GM18502 (cell line): ENCODE measurements around the gene HCFC1R1.
"Not testable (repeated sequence)": the region's sequence is repeated elsewhere in the genome, so short reads cannot be mapped to it uniquely, and the experiment has no call there.

Source experiments
- ATAC-seq: cut with Tn5 transposase; IDR thresholded peaks from one replicate; pipeline ENCODE4 v1.9.1; 2021; ENCODE audit warnings: mild to moderate bottlenecking; ENCODE audit not compliant: unreplicated experiment, poor library complexity

Gene HCFC1R1

DNA sequence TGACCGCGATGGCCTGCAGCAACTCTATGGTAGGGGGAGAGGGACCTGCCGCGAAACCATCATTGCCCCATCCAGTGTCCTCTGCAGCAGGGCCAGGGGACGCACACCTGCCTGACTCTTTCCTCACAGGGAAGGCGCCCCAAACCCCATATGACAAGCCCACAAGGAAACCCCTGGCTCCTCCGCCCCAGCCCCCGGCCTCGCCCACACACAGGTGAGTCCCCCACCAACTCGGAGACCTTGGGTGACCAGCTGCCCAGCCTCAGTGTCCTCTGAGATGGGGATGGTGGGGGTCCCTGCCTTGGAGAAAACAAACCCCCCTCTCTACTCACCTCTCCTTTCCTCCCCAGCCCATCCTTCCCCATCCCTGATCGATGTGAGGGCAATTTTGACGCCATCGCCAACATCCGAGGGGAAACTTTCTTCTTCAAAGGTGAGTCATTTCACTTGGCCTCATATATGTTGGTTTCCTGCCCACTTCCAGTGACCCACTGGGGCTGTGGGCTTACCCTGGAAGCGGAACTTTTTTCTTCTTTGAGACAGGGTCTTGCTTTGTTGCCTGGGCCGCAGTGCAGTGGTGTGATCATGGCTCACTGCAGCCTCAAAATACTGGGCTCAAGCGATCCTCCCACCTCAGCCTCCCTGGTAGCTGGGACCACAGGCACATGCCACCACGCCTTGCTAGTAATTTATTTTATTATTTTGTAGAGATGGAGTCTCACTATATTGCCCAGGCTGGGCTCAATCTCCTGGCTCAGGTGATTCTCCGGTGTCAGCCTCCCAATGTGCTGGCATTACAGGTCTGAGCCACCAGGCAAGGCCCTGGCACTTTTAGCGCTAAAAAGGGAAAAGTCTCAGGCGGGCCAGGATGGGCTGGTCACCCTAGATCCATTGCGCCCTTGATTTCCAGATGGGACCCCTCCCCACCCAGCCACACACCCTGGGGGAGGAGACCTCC is 33.7 kb upstream of the HCFC1R1 start:
- ATAC-seq, result no peak

DNA sequence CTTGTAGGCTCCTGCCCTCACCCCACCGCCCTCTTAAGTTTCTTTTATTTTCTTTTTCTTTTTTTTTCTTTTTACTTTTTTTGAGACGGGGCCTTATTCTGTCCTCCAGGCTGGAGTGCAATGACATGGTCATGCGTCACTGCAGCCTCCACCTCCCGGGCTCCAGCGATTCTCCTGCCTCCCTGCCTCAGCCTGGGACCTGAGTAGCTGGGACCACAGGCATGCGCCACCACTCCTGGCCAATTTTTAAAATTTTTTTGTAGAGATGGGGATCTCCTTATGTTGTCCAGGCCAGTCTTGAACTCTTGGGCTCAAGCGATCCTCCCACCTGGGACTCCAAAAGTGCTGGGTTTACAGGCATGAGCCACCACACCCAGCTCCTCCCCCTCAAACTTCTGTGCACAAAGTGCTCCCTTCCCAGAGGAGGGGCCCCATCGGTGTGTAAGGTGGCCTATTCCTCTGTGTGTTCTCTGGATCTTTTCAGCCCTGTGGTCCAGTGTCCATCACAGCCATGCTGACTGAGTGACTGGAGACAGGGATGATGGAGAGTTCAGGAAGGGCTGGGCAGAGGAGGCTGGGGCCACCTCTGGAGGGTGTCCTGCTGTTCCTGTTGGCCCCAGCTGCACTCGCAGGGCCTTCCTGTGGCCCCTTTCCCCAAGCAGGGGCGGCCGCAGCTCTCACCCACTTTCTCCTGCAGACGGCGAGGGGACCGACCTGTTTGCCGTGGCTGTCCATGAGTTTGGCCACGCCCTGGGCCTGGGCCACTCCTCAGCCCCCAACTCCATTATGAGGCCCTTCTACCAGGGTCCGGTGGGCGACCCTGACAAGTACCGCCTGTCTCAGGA is 32.8 kb upstream of the HCFC1R1 start:
- ATAC-seq, result no peak

DNA sequence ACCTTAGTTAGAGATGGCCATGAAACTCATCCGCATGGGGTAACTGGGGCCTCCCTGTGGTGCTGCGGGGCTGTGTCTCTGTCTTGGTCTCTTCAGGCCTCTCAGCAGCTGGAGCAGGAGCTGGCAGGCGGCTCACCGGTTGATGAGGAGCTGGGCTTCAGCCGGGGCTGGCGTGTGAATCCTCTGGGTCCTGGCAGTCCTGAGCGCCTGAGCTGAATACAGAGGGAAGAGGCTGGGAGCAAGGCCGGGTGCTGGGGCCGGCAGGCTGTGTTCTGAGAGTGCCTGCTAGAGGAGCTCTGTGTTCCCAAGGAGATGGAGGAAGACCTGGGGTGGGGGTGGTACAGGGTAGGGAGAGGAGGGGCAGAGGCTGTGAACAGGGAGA is 32.0 kb upstream of the HCFC1R1 start:
- ATAC-seq, result not testable (repeated sequence)

DNA sequence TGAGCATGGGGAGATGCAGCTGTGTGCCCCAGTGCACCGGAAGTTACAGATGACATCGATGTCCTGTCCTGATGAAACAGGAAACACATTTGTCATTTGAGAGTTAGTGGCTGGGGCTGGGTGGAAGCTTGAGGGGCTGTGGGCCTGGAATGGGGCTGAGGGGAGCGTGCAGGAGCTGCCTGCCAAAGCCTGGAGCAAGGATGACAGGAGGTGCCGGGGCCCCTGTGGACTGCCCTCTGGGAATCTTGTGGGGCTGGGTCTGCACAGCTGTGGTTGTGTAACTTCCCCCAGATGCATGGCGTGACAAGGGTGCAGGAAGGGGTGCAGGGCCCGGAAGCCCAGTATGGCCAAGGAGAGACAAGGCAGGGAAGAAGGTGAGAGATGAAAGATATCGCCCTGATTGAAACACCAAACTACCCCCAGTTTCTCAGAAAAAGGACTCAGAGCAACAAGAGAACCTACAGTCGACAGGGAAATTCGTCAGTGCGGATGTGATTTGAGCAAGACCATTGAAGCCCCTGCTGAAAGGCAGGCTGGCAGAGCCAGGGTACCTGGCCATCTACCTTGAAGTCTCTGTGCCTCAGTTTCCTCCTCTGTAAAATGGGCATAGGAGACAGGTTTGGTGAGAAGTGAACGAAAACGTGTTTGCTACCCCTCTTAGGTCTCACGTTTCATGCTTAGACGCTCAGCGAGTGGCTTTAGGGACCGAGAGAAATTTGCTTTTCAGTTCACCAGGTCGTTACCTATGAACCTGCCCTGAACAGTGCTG is 31.4 kb upstream of the HCFC1R1 start:
- no peak for ATAC-seq

DNA sequence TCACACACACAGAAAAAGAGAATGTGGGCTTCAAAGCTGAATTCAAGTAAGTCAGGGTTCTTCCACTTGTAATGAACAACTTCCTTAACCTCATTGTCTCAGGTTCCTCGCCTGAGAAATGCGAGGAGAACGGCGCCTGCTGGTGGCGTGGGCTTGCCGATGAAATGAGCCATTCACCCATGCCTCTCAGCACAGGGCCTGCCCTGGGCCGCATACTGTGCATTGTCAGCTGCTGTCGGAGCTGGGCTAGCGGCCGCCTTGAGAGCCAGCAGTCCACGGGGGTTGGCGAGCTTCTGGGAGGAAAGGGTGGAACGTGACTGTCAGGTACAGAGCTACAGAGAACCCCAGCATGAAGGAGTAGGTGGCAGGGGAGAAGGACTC is 29.6 kb upstream of the HCFC1R1 start:
- not testable (repeated sequence) for ATAC-seq

DNA sequence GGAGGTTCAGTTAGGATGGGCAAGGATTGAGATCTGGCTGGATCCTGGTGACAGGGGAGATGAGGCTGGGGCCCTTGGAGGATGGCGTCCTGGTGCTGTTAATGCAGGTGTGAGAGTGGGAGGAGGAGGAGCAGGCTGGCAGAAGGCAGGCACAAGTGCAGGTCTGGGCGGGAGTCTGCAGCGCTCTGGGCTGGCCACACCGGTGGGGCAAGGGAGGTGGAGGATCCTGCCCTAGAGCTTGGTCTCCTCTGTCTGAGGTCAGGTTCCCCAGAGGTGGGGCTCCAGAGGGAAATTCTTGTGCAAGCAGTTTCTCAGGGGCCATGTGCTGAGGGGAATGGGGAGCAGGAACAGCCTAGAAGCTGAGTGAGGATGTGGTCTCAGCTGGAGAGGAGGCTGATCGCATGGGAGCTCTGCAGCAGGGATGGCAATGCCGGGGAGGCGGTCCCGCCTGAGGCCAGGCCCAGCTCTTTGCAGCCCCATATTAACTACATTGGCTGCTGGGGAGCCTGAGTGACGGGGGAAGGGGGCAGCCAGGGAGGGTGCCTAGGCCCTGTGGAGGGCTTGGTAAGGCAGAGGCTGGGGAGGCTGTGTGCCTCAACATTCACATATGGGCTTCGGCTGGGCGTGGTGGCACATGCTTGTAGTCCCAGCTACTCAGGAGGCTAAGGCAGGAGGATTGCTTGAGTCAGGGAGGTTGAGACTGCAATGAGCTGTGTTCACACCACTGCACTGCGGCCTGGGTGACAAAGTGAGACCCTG is 29.0 kb upstream of the HCFC1R1 start:
- ATAC-seq, result not testable (repeated sequence)

DNA sequence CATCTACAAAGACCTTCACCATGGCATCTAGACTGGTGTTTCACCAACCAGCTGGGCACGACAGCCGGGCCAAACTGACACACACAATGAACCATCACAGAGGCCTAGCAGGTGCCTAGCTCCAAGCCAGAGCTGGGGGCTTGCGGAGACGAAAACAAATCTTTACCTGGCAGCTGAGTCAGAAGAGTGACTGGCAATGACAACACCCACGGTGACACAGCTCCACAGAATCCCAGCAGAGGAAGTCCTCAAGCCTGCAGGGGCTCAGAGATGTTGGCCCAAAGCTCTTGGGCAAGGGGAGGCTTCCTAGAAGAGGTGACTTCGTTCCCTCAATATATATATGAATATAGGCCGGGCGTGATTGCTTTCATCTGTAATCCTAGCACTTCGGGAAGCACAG is 27.8 kb upstream of the HCFC1R1 start:
- no peak for ATAC-seq

DNA sequence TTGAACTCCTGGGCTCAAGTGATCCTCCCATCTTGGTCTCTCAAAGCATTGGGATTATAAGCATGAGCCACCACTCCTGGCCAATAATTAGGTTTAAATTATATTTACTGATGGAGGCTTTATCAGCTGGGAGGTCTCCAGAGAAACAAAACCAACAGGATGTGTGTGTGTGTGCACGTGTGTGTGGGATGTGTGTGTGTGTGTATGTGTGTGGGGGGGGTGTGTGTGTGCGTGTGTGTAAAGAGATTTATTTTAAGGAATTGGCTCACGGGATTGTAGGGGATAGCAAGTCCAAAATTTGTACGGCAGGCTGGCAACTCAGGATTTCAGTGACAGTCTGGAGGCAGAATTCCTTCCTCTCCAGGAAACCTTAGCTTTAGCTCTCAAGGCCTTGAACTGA is 27.3 kb upstream of the HCFC1R1 start:
- ATAC-seq, result no peak

DNA sequence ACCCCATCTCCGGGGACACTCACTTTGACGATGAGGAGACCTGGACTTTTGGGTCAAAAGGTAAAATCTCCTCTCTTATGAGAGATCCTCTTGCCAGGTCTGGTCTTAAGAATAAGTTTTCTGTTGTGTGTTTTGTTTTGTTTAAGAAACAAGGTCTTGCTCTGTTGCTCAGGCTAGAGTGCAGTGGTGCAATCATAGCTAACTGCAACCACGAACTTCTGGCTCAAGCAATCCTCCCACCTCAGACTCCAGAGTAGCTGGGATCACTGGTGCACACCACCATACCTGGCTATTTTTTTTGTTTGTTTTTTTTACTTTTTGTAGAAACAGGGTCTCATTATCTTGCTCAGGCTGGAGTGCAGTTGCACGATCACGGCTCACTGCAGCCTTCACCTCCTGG is 26.7 kb upstream of the HCFC1R1 start:
- ATAC-seq, result no peak

DNA sequence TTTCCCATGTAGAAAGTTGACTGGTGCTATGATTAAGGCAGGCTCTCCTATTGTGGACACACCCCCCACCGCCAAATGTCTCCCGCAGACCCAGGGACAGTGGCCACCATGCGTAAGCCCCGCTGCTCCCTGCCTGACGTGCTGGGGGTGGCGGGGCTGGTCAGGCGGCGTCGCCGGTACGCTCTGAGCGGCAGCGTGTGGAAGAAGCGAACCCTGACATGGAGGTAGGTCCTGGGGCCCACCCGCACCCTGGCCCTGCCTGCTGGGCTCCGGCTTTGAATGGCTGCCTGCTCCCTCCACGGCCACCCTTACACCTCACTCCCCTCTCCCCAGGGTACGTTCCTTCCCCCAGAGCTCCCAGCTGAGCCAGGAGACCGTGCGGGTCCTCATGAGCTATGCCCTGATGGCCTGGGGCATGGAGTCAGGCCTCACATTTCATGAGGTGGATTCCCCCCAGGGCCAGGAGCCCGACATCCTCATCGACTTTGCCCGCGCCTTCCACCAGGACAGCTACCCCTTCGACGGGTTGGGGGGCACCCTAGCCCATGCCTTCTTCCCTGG is 26.3 kb upstream of the HCFC1R1 start:
- no peak for ATAC-seq

DNA sequence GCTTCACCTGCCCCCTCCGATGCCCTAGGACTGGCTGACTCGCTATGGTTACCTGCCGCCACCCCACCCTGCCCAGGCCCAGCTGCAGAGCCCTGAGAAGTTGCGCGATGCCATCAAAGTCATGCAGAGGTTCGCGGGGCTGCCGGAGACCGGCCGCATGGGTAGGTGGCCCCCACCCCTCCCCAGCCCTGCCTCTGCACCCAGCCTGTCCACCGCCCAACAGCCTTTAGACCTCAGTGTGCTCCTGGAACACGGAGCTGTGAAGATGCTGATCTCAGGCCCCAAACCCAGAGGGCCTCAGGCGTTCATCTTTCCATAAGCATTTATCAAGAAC is 23.6 kb upstream of the HCFC1R1 start:
- ATAC-seq, result no peak

DNA sequence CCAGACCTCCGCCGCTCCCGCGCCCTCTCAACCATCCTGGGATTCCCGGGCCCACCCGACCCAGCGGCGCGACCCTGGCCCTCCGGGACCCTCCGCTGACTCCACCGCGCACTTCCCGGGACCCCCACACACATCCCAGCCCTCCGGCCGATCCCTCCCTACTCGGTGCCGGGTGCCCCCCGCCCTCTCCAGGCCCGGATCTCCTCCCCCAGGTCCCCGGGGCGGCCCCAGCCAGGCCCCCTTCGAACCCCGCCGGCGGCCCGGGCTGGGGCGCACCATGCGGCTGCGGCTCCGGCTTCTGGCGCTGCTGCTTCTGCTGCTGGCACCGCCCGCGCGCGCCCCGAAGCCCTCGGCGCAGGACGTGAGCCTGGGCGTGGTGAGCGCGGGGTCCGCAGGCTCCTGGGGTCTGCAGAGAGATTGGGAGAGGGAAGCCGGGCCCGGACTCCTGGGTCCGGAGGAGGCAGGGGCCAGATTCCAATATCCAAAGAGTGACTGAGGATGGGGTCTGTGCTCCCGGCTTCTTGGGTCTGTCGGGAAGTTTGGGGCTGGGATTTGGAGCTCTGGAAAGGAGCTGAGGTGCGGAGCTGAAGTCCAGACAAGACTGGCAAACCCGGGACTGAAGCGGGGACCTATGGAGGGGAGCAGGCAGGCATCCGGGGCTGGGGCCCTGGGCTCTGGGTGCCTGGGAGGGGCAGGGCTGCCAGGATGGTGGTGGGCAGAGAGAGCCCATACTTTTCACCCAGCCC is 23.1 kb upstream of the HCFC1R1 start:
- no peak for ATAC-seq

DNA sequence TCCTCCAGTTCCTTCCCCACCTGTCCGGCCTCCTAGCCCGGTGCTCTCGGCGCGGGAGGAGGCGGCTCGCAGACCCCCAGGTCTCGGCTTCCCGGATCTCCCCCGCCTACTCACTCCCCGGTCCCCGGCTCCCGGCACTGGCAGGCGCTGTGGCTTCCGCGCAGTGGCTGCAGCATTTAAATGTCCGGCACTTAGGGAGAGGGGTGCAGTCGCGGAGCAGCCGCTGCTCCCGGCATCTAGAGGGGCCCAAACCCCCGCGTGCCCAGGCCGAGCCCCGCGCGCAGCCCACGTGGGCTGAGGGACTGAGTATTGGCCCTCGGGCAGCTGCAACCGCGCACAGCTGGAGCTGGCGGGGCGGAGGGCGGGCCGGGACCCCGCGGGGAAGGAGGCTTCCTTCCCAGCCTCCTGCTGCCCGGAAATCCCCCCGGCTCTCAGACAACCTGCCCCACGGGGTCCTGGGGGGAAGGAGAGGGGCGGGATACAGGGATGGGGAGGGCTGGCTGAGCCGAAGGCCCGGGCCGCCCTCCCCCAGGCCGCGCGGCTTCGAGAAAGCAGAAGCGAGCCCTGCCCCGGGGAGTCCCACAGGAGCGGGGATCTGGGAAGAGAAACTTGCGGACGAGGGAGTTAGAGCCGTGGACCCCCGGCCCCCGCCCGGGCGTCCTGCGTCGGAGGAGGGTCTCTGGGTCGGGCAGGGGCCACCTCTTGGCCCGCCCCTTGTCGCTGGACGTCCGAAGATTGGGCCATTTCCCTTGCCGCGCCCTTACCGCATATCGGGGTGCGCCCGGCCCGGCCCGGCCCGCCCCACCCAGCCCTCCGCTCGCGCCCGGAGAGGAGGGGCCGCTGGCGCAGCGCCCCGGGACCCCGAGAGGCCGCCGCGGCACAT is 22.3 kb upstream of the HCFC1R1 start, which contains the start of gene MMP25:
Gene MMP25, plus strand, starts transcription at position 804 of the 883 bp plus-strand sequence. CDS start 357 bp downstream, outside the sequence.
- no peak for ATAC-seq

DNA sequence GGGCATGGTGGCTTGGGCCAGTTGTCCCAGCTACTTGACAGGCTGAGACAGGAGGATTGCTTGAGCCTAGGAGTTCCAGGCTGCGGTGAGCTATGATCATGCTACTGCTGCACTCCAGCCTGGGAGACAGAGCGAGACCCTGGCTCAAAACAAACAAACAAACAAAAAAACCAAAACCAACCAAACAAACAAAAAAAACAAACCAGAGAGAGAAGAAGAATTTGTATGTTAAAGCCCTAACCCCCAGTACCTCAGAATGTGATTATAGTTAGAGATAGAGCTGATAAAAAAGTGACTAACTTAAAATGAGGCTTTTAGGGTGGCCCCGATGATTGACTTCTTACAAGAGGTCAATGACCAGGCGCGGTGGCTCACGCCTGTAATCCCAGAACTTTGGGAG is 21.0 kb upstream of the HCFC1R1 start:
- ATAC-seq, result no peak

DNA sequence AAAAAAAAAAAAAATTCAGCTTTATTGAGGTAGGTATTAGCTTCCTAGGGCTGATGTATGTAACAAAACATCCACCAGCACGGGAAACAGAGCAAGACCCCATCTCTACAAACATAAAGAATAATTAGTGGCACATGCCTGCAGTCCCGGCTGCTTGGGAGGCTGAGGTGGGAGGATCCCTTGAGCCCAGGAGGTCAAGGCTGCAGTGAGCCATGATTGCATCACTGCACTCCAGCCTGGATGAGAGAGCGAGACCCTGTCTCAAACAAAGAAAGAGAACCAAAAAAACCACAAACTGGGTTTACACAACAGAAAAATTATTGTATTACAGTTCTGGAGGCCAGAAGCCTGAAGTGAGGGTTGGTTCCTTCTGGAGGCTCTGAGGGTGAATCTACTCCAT is 18.6 kb upstream of the HCFC1R1 start:
- ATAC-seq, result no peak

DNA sequence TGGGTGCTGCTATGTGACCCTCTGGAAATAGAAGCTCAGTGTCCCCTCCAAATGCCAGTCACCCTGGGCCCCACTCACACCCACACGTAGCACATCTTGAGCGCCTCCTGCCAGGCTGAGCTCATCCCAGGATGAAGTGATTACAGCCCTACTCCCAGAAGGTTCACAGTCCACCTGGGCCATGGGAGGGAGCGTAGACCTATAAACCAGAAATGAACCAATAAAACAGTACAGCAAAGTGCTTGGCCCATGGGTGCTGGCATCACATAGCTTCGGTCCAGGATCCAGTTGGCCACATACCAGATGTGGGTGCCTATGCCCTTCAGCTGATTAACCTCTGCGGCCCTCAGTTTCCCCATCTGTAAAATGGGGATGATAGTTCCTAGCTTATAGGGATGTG is 15.2 kb upstream of the HCFC1R1 start:
- no peak for ATAC-seq

DNA sequence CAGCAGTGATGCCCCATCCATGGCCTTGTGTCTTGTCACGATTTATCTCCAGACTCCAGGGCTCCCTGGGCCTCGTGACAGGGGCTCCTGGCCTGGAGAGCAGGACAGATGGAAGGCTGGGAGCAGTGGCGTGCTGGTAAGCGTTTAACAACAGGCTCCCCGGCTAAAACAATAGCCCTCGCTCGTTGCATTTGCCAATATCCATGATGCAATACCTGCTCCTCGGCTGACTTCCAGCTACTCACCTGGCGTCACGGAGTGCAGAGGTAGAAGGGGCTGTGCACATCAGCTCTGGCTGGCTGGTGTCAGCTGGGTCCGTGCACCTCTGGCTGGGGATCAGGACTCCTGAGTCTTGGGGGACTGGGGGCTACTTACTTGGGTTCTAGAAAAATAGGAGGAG is 14.5 kb upstream of the HCFC1R1 start:
- ATAC-seq, result no peak

DNA sequence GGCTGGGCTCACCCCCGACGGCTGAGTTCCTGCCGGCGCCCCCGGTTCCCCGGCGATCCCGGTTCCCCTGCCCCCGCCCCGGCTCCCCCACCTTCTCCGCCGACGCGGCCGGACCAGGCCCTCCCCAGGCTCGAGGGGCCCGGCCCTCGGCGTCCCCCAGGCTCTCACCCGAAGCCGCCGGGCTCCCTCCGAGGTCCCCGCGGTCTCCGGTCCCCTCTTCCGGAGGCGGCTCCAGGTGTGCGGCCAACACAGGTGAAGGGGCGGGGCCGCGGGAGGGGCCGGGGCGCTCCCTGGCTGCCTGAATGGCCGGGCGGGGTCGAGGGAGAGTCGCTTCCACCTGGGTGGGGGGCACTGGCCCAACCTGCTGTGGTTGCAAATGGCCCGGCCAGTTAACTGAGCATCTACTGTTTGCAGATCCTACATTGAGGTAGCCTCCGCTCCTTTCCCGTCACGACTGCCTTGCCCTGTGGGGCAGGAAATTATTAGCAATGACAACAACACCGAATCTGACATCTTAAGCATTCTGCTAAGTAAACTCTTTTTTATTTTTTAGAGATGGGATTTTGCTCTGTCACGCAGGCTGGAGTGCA is 13.1 kb upstream of the HCFC1R1 start, which contains the start of gene BICDL2:
Gene BICDL2, minus strand, starts transcription at position 219 of the 590 bp plus-strand sequence. CDS start 1,448 bp downstream, outside the sequence.
- ATAC-seq, result no peak
